SK-N-SH (cell line): ENCODE data around the gene OSBPL6. TPM values are rescaled to one million over a fixed set of nuclear protein-coding genes. Genes with fewer than 3 reads are reported as not detected.
"Not testable (repeated sequence)": the region's sequence is repeated elsewhere in the genome, so short reads cannot be mapped to it uniquely, and the experiment has no call there.

ENCODE experiments used
- CTCF ChIA-PET: fragments of 300-600, 350-600 bp; formaldehyde crosslinking; extraction: SDS; loops from one replicate; lab custom pipeline; 2021; lab: Yijun Ruan, JAX
- POLR2A ChIA-PET: fragments of 350-600 bp; sonication (Branson Sonifier 250); formaldehyde crosslinking; extraction: SDS; loops from one replicate; lab custom pipeline; 2020; ENCODE audit warnings: antibody characterized with exemption, inconsistent platforms; lab: Yijun Ruan, JAX
- DNase-seq: peaks from one replicate; pipeline ENCODE4 v3.0.0; 2012
- H2AFZ ChIP-seq: fragments of 200-600 bp; sonication (generic); 2 replicates; pipeline ENCODE4 v1.8.1; 2016; ENCODE audit warnings: antibody characterized with exemption, mild to moderate bottlenecking, low read depth
- H3F3A ChIP-seq: fragments of 200-600 bp; sonication (generic); replicated peaks from 2 replicates; pipeline ENCODE3; 2016; ENCODE audit warnings: antibody characterized with exemption, mild to moderate bottlenecking; ENCODE audit not compliant: insufficient read depth
- H3K27ac ChIP-seq, 2 experiments: fragments of 200-500 bp in 1 of 2; fragments of 200-600 bp in 1 of 2; sonication (Bioruptor generic) in 1 of 2; sonication (generic), shearing (Covaris generic) in 1 of 2; 2 replicates each; pipeline versions ENCODE4 v1.5.1 to v1.6.1; 2014 to 2016; ENCODE audit warnings: low read depth in 2 of 2, inconsistent platforms in 1 of 2, low read length in 1 of 2, mild to moderate bottlenecking in 1 of 2, mixed read lengths in 1 of 2
- H3K27me3 ChIP-seq: fragments of 200-600 bp; sonication (generic), shearing (Covaris generic); 2 replicates; pipeline ENCODE4 v1.6.1; 2016; ENCODE audit warnings: mixed run types; ENCODE audit not compliant: insufficient read depth
- H3K36me3 ChIP-seq, 2 experiments: fragments of 200-500 bp in 1 of 2; fragments of 200-600 bp in 1 of 2; sonication (Bioruptor generic) in 1 of 2; sonication (generic) in 1 of 2; replicated peaks in 1 of 2; 2 replicates each; pipeline versions ENCODE3 to v1.5.1; 2014 to 2016; ENCODE audit warnings: low read length in 1 of 2, mild to moderate bottlenecking in 1 of 2; ENCODE audit not compliant: insufficient read depth in 2 of 2, control insufficient read depth in 1 of 2
- H3K4me1 ChIP-seq, 2 experiments: fragments of 200-500 bp in 1 of 2; fragments of 200-600 bp in 1 of 2; sonication (Bioruptor generic) in 1 of 2; sonication (generic), shearing (Covaris generic) in 1 of 2; 2 replicates each; pipeline versions ENCODE4 v1.5.1 to v1.6.1; 2014 to 2016; ENCODE audit warnings: low read depth in 1 of 2, low read length in 1 of 2, mixed run types in 1 of 2; ENCODE audit not compliant: insufficient read depth in 2 of 2, control insufficient read depth in 1 of 2
- H3K4me2 ChIP-seq: fragments of 200-600 bp; sonication (generic), shearing (Covaris generic); 2 replicates; pipeline ENCODE4 v1.6.1; 2017; ENCODE audit warnings: mixed run types
- H3K4me3 ChIP-seq, 2 experiments: fragments of 200-500 bp in 1 of 2; fragments of 200-600 bp in 1 of 2; sonication (Bioruptor generic) in 1 of 2; sonication (generic), shearing (Covaris generic) in 1 of 2; 2 replicates each; pipeline versions ENCODE4 v1.5.1 to v1.8.1; 2014 to 2016; ENCODE audit warnings: low read depth in 2 of 2, inconsistent platforms in 1 of 2, low read length in 1 of 2, mild to moderate bottlenecking in 1 of 2, mixed read lengths in 1 of 2, moderate library complexity in 1 of 2
- H3K79me2 ChIP-seq: fragments of 200-600 bp; sonication (generic); 2 replicates; pipeline ENCODE4 v1.8.1; 2017; ENCODE audit warnings: mild to moderate bottlenecking; ENCODE audit not compliant: insufficient read depth
- H3K9ac ChIP-seq: fragments of 200-600 bp; sonication (generic); 2 replicates; pipeline ENCODE4 v1.6.1; 2017; ENCODE audit warnings: mixed run types
- H3K9me2 ChIP-seq: fragments of 200-600 bp; sonication (generic); 2 replicates; pipeline ENCODE4 v1.6.1; 2017; ENCODE audit warnings: mixed run types
- H3K9me3 ChIP-seq: fragments of 200-600 bp; sonication (generic); 2 replicates; pipeline ENCODE4 v1.6.1; 2017; ENCODE audit warnings: mixed run types, mild to moderate bottlenecking, moderate library complexity
- H4K20me1 ChIP-seq: fragments of 200-600 bp; sonication (generic); 2 replicates; pipeline ENCODE4 v1.6.1; 2017; ENCODE audit warnings: mild to moderate bottlenecking, mixed run types; ENCODE audit not compliant: insufficient read depth
- ELF1 ChIP-seq: IDR thresholded peaks from 2 replicates; pipeline ENCODE4 v1.4.0; 2012
- EZH2phosphoT487 ChIP-seq: fragments of 200-600 bp; sonication (generic); IDR thresholded peaks from 2 replicates; pipeline ENCODE4 v1.6.1; 2017; ENCODE audit warnings: low read depth, mixed run types, mild to moderate bottlenecking, antibody characterized with exemption, moderate library complexity, borderline replicate concordance
- FOXJ3 ChIP-seq: sonication (generic); formaldehyde crosslinking; IDR thresholded peaks from 2 replicates; pipeline ENCODE4 v1.5.1; 2020; ENCODE audit warnings: mild to moderate bottlenecking, missing genetic modification reagents
- GABPA ChIP-seq: IDR thresholded peaks from 2 replicates; pipeline ENCODE4 v1.4.0; 2012; ENCODE audit warnings: low read depth, mild to moderate bottlenecking
- GATA2 ChIP-seq: sonication (generic); formaldehyde crosslinking; IDR thresholded peaks from 2 replicates; pipeline ENCODE4 v1.5.0; 2020; ENCODE audit warnings: mild to moderate bottlenecking, missing genetic modification reagents
- MEF2A ChIP-seq: IDR thresholded peaks from 2 replicates; pipeline ENCODE4 v1.4.0; 2012; ENCODE audit warnings: low read depth, borderline replicate concordance
- NFIC ChIP-seq: IDR thresholded peaks from 2 replicates; pipeline ENCODE4 v1.4.0; 2012; ENCODE audit warnings: borderline replicate concordance
- NRF1 ChIP-seq: IDR thresholded peaks from 2 replicates; pipeline ENCODE4 v1.6.1; 2012; ENCODE audit warnings: low read depth, mild to moderate bottlenecking, low read length
- POLR2AphosphoS5 ChIP-seq: IDR thresholded peaks from 2 replicates; pipeline ENCODE4 v1.6.1; 2012; ENCODE audit warnings: low read depth, low read length
- RAD21 ChIP-seq: IDR thresholded peaks from 2 replicates; pipeline ENCODE4 v1.6.1; 2012; ENCODE audit warnings: mild to moderate bottlenecking, low read length
- SMC3 ChIP-seq: IDR thresholded peaks from 2 replicates; pipeline ENCODE4 v1.6.1; 2012; ENCODE audit warnings: low read depth, low read length, improper control_type of control experiment
- TAF1 ChIP-seq: IDR thresholded peaks from 2 replicates; pipeline ENCODE4 v1.6.1; 2012; ENCODE audit warnings: low read depth, mild to moderate bottlenecking, low read length, moderate library complexity, borderline replicate concordance
- TCF12 ChIP-seq: IDR thresholded peaks from 2 replicates; pipeline ENCODE4 v1.4.0; 2012
- YY1 ChIP-seq: IDR thresholded peaks from 2 replicates; pipeline ENCODE4 v1.4.0; 2012; ENCODE audit warnings: low read depth, mild to moderate bottlenecking
- whole genome bisulfite sequencing: methylation state at CpG from one replicate; pipeline ENCODE4 v1.1.6; 2017; ENCODE audit warnings: low lambda C conversion rate; 5-methylcytosine and 5-hydroxymethylcytosine counted together
- polyA plus RNA-seq, 3 experiments: library from polyadenylated mRNA; depleted of rRNA; stranded (reverse); fragments of >200 nt; gene quantifications; 2 replicates each; pipeline ENCODE4 v1.2.3, GENCODE V29; 2012
- TF ChIP-seq, protein P1 (sequence below): fragments of 150-350 bp; IDR thresholded peaks from 2 replicates; pipeline ENCODE4 v1.6.1; 2017; ENCODE audit warnings: antibody characterized with exemption, low read length, low read depth, borderline replicate concordance
- TF ChIP-seq, protein P2 (sequence below): fragments of 150-350 bp; IDR thresholded peaks from 2 replicates; pipeline ENCODE4 v1.6.1; 2016; ENCODE audit warnings: mild to moderate bottlenecking, low read depth, low read length
- TF ChIP-seq, protein P3 (sequence below): IDR thresholded peaks from 2 replicates; pipeline ENCODE4 v1.4.0; 2012; ENCODE audit warnings: low read depth

The OSBPL6 gene
- polyA plus RNA-seq, 1 of the 3 experiments (the other 2 are of a cell fraction), result 2.7 TPM

DNA sequence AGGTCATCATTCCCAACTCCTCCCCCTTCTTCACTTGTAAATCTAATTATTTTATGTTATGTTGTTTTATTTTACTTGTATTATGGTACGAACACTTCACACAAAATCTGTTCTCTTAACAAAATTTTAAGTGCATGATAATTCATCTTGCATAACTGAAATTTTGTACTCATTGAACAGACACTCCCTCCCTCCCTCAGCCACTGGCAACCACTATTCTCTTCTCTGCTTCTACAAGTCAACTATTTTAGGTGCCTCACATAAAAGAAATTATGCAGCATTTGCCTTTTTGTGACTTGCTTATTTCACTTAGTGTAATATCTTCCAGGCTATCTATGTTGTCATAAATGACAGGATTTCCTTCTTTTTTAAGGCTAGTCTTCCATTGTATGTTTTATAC lies 30.4 kb upstream of the OSBPL6 start (continued):
- no peak for TF ChIP-seq FOXJ3 (CRISPR knock-in tag)

DNA sequence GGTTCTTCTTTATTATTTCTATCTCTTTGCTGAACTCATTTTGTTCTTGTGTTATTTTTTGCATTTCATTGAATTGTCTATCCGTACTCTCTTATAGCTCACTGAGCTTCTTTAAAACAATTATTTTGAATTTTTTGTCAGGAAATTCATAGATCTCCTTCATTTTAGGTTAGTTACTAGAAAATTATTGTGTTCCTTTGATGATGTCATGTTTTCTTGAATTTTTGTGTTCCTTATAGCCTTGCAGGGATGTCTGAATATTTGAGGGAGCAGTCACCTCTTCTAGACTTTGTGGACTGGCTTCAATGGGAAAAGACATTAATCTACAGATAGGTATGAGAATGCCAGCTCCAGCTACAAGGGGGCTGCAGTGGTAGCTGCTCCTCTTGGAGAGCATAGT lies 20.7 kb upstream of the OSBPL6 start:
- no peaks in the 10 kb centered on the region for H3F3A ChIP-seq
- DNase-seq, result no peak
- H3K27me3 ChIP-seq, result no peaks in the 10 kb centered on the region
- TF ChIP-seq MEF2A, result no peak
- TF ChIP-seq, protein P1, sequence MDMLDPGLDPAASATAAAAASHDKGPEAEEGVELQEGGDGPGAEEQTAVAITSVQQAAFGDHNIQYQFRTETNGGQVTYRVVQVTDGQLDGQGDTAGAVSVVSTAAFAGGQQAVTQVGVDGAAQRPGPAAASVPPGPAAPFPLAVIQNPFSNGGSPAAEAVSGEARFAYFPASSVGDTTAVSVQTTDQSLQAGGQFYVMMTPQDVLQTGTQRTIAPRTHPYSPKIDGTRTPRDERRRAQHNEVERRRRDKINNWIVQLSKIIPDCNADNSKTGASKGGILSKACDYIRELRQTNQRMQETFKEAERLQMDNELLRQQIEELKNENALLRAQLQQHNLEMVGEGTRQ, result no peak
- no peak for TF ChIP-seq TAF1
- TF ChIP-seq ELF1, result no peak
- no peak for TF ChIP-seq GATA2
- no peak for TF ChIP-seq RAD21
- no peak for TF ChIP-seq NRF1
- TF ChIP-seq, protein P2, sequence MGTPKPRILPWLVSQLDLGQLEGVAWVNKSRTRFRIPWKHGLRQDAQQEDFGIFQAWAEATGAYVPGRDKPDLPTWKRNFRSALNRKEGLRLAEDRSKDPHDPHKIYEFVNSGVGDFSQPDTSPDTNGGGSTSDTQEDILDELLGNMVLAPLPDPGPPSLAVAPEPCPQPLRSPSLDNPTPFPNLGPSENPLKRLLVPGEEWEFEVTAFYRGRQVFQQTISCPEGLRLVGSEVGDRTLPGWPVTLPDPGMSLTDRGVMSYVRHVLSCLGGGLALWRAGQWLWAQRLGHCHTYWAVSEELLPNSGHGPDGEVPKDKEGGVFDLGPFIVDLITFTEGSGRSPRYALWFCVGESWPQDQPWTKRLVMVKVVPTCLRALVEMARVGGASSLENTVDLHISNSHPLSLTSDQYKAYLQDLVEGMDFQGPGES, result no peak
- TF ChIP-seq TCF12, result no peak
- TF ChIP-seq NFIC, result no peak
- CTCF ChIA-PET, result no interaction called here
- H3K4me2 ChIP-seq, result no peak overlapping the region
- H3K9me3 ChIP-seq, result no peaks in the 10 kb centered on the region
- H3K4me3 ChIP-seq, result no peak overlapping the region
- POLR2A ChIA-PET, result no interaction called here
- no peaks in the 10 kb centered on the region for H3K9me2 ChIP-seq
- H4K20me1 ChIP-seq, result no peaks in the 10 kb centered on the region
- WGBS, result 95% methylated on average over 1 of the region's 1 CpG
- no peaks in the 10 kb centered on the region for H3K36me3 ChIP-seq
- H2AFZ ChIP-seq, result no peak overlapping the region
- H3K4me1 ChIP-seq, result no peaks in the 10 kb centered on the region
- no peaks in the 10 kb centered on the region for H3K79me2 ChIP-seq
- H3K27ac ChIP-seq, result no peak overlapping the region
- no peak overlapping the region for H3K9ac ChIP-seq

DNA sequence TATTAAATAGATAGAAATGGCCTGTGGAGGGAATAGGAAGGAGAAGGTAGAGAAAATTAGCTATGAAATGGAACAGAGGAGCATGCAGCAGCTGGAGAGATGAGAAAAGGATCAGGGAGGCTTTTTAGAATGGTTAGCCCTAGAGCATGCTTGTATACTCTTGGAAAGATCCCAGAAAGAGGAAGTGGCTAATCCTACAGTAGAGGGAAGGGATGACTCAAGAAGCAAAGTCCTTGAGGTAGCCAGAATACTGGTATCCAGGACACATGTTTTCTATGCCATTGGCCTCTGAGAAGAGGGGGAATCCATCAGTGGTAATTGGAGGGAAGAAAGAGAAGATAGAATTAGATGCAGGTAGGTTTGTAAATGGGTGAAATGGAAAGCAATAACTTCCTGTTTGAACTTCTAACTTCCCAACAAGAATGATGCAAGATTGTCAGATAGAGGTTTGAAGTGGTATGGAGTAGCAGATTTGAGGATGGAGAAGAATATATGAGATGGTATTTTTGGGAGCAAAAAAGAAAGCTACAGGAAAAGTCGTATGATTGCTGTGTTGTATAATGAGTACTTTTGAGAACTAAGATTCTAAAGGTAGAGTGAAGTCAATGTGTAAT lies 17.1 kb upstream of the OSBPL6 start:
- CTCF ChIA-PET, result no interaction called here
- Histone ChIP-seq H3K79me2 (no peaks in the 10 kb centered on the region), H2AFZ (no peak overlapping the region), H3K4me2 (no peak overlapping the region), H3K4me1 (peaks cover 0 to 2% of the 10 kb centered on the region in 2 experiments; a peak in 1 of 4 replicates), H3K36me3 (no peaks in the 10 kb centered on the region), H3K9ac (no peak overlapping the region), H4K20me1 (no peaks in the 10 kb centered on the region), H3K9me3 (no peaks in the 10 kb centered on the region), H3K27ac (no peak overlapping the region), H3K27me3 (no peaks in the 10 kb centered on the region), H3K9me2 (no peaks in the 10 kb centered on the region), H3F3A (no peaks in the 10 kb centered on the region), H3K4me3 (no peak overlapping the region)
- no peak for DNase-seq
- WGBS, result 80% methylated on average over 1 of the region's 1 CpG
- POLR2A ChIA-PET, result no interaction called here
- TF ChIP-seq SMC3 (no peak), POLR2AphosphoS5 (no peak), NFIC (no peak), EZH2phosphoT487 (no peak), GABPA (no peak), YY1 (no peak)
- TF ChIP-seq, protein P3, sequence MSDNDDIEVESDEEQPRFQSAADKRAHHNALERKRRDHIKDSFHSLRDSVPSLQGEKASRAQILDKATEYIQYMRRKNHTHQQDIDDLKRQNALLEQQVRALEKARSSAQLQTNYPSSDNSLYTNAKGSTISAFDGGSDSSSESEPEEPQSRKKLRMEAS, result no peak
- TF ChIP-seq, protein P1, result no peak

DNA sequence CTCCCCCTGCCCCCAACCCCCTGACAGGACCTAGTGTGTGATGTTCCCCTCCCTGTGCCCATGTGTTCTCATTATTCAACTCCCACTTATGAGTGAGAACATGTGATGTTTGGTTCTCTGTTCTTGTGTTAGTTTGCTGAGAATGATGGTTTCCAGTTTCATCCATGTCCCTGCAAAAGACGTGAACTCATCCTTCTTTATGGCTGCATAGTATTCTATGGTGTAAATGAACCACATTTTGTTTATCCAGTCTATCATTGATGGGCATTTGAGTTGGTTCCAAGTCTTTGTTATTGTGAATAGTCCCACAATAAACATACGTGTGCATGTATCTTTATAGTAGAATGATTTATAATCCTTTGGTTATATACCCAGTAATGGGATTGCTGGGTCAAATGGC lies 13.7 kb upstream of the OSBPL6 start:
- H3K4me3 ChIP-seq, H3K4me2 ChIP-seq, H4K20me1 ChIP-seq, H3K27ac ChIP-seq, H3K9ac ChIP-seq, H3K9me3 ChIP-seq, H3K36me3 ChIP-seq, H3K9me2 ChIP-seq, H3K4me1 ChIP-seq, POLR2A ChIA-PET, H2AFZ ChIP-seq, H3F3A ChIP-seq, DNase-seq, H3K79me2 ChIP-seq, H3K27me3 ChIP-seq: not testable (repeated sequence)
- 75% methylated on average over 2 of the region's 2 CpGs for WGBS
- CTCF ChIA-PET, result interaction anchor here (1.2 kb wide), 1 partner anchor 69 kb away, joined by 3 read pairs; the partner anchor contains the start of gene RBM45
